T-helper 2 cell treated with Interferon-gamma antibody and Interleukin-4, amounts not matched to agents 100 ng/mL and 5 ng/mL, for 36 hours (primary cell): Measurements from ENCODE around the gene EPHX1. TPM values are rescaled to one million over a fixed set of nuclear protein-coding genes. Genes with fewer than 3 reads are reported as not detected.
"Not testable (repeated sequence)": the region's sequence is repeated elsewhere in the genome, so short reads cannot be mapped to it uniquely, and the experiment has no call there.

Experiments used
- intact Hi-C: fragments of 100-400 bp; cut with micrococcal nuclease; formaldehyde crosslinking; loops from one replicate; pipeline ENCODE4 v1.15.1; 2023
- total RNA-seq: library from RNA; stranded (reverse); gene quantifications from 2 replicates; pipeline ENCODE4 v1.2.3, GENCODE V29; 2022

Gene EPHX1
- total RNA-seq, 1 donor from 2014 or later = 2.2 TPM

- intact Hi-C loops = not testable (repeated sequence)
Measured at GRCh38 chr1:225815090-225815489, 5.2 kb downstream of the EPHX1 start.

DNA sequence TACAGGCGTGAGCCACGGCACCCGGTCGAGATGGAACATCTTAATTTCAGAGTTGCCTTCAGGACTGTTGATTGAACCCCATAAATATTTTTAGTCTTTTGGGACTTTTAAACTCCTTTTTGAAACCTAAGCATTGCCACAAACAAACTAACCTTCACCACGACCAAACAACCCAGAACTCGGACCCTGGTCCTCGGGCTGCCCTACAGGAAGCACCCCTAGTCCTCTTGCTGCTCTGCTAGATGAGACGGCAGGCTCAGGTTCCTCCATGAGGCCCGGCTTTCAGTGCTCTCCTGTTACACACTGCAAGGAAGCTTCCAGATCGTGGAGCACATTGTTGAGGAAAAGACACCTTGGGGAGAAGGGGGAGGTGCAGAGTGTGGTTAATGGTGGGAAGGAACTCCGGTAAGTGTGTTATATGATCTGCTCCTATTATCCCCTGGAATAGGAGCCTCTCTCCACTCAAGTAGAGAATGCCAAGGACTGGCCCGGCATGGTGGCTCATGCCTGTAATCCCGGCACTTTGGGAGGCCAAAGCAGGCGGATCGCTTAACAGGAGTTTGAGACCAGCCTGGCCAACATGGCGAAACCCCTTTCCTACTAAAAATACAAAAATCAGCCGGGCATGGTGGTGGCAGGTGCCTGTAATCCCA, 5.7 kb downstream of the EPHX1 start:
- intact Hi-C loops = no loop called here

GRCh38 chr1:225816643-225817538, 7.0 kb downstream of the EPHX1 start:
- intact Hi-C loops = no loop called here

DNA sequence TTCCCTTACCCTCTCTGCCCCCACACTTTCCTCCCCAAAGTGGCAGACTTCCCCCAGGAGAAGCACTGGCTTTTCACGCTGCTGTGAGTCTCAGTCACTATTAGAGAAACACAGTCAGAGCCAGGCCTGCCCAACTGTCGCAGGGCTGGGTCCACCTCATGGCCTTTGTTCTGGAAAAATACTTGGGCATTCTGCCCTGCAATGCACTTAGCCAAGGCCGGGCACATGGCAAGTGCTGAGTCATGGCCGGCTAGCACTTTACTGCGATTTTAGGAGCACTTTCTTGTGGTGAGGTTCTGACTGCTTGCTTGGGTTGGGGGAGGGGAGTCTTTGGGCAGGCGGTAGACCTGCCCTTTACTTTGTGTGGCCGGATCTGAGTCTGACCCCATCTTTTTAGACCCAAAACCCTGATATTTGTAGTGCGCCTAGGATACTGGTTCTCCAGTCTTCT, 7.7 kb downstream of the EPHX1 start:
- intact Hi-C loops = no loop called here

- intact Hi-C loops = no loop called here
Measured at GRCh38 chr1:225818229-225818628, 8.3 kb downstream of the EPHX1 start.

DNA sequence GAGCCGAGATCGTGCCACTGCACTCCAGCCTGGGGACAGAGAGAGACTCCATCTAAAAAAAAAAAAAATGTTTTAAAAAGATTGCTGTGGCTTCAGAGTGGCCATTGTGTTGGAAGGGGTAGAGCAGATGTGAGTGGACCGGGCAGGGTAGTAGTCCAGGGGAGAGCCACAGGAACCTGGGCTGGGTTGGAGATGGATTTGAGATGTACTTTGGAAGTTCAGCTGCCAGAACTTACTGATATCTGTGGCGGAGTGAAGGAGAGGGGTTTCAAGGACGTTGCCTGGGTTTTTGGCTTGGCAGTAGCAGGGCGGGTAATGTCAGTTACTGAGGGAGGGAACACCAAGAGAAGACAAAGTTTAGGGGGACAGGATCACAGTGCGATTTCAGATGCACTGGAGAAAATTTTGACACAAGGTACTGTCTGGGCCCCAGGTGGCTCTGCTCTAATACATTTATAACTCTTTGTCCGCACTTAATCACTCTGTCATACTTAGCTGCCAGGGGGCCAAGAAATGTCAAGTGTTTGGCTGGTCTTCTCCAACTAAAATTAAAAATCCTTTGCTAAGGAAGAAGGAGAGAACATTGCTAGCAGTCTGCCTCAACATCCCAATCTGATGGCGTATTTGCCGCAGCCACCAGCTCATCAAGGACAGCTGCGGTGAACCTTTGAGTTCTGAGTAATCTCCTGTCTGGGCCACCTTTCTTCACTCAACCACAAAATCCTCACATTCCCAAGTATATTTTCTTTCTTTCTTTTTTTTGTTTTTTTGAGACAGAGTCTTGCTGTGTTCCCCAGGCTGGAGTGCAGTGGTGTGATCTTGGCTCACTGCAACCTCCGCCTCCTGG, 9.6 kb downstream of the EPHX1 start:
- intact Hi-C loops = no loop called here

GRCh38 chr1:225820522-225821120, 10.7 kb downstream of the EPHX1 start:
- intact Hi-C loops = no loop called here

GRCh38 chr1:225822655-225823403, 12.9 kb downstream of the EPHX1 start:
- intact Hi-C loops = no loop called here

DNA sequence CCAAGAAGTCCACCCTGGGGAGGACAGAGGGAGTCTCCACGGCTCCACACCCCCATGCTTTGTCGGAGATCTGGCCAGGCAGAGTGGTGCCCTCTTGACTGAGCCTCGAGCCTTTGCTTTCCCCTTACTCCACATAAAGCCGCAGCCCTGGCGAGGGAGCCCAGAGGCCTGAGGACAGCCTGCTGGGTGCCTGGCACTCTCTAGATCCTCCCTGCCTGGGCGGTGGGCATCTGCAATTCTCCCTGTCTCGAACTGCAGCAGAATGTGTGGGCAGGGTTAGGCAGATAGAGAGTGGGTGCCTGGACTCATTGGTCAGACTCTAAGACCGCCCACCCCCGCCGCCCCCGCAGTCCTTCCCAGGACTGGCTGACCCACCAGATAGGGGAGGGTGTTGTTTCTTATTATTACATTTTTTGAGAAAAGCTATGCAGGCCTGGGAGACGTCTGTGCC, 13.9 kb downstream of the EPHX1 start:
- intact Hi-C loops = no loop called here

- intact Hi-C loops = no loop called here
Measured at GRCh38 chr1:225824533-225824941, 14.6 kb downstream of the EPHX1 start.

- intact Hi-C loops = no loop called here
Measured at GRCh38 chr1:225825078-225825477, 15.2 kb downstream of the EPHX1 start.

- intact Hi-C loops = no loop called here
Measured at GRCh38 chr1:225825607-225826007, 15.7 kb downstream of the EPHX1 start.

DNA sequence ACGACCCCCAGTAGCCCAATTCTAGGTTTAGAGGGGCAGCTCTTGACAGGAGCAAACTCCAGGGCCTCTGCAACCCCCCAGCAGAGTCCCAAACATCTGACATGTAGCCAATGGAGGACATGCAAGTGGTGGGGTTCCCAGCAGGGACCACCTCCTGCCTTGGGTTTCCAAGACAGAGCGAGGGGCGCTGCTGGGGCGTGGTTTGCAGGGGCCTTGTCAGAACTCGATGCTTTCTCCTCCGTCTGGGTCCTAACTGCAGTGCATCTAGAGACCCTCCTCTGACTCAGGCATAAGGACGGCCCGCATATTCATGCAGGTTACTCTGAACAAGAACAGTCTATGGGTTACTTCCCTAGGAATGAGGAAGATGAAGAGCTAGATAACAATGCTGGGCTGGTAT, 17.2 kb downstream of the EPHX1 start:
- intact Hi-C loops = no loop called here

GRCh38 chr1:225828706-225829345, 18.9 kb downstream of the EPHX1 start:
- intact Hi-C loops = no loop called here

- intact Hi-C loops = no loop called here
Measured at GRCh38 chr1:225830841-225831240, 20.9 kb downstream of the EPHX1 start.

DNA sequence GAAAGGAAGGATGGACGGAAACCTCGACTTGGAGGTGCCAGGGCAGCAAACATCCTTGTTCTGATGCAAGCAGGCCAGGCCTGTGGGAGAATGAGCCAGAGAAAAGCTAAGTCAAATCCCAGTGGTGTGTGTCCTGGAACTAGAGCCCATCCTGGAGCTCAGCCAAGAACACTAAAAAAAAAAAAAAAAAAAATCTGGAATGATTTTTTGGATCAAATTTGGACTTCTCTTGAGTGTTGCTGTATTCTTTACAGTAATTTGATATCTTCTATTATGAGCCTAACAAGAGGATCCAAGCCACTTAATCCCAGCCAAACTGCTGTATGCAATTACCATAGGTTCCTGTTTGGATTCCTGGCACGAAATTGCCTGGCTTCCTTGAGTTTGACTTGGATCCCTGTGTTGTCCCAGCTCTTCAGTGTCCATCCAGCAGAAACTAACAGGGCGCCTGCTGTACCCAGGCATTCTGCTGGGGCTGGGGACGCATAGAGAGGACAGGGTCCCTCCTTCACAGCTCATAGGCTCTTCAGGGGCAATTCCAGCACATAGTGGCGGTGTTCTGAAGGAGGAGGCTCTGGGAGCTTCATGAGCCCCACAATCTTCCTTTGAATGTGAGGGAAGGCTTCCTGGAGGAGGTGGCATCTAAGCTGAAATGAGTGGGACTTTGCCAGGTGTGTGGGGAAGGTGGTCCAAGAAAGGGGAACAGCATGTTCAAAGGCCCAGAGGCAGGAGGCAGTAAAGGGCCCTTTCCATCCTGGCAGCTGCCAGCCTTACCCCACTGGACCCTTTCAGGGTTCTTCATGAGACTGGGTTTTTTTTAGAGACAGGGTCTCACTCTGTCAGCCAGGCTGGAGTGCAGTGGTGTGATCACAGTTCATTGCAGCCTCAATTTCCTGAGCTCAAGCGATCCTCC, 24.7 kb downstream of the EPHX1 start:
- intact Hi-C loops = no loop called here

DNA sequence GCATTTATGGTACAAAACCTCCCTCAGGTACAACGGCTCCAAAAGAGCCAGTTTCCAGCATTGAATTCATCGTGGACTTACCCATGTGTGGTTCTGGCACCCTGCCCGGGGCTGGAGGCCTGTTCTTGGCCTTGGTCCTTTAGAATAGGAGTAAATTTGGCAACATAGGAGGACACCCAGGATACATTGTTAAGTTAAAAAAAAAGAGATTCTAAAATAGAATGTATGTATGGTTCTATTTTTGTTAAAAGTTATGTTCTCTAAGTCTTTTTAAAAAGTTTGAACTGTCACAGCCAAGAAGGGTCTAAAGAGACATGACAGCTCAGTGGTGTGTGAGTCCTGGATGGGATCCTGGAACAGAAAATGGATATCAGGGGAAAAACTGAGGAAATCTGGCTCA, 25.9 kb downstream of the EPHX1 start:
- intact Hi-C loops = no loop called here

DNA sequence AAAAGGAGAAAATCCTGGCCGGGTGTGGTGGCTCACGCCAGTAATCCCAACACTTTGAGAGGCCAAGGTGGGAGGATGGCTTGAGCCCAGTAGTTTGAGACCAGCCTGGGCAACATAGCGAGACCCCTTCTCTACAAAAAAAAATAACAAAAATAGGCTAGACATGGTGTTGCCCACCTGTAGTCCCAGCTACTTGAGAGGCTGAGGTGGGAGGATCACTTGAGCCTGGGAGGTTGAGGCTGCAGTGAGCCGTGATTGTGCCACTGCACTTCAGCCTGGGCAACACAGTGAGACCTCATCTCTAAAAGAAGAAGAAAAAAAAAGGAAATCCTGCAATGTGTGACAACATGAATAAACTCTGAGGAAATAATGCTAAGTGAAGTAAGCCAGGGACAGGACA, 26.4 kb downstream of the EPHX1 start:
- intact Hi-C loops = not testable (repeated sequence)

GRCh38 chr1:225838793-225839192, 28.9 kb downstream of the EPHX1 start:
- intact Hi-C loops = no loop called here
